Measurements from ENCODE around the gene TMEM217.

Gene TMEM217

GRCh38 chr6:37280162-37280887 is 22.4 kb upstream of the TMEM217 start:
- TF ChIP-seq CTCF (IDR thresholded peaks at IDR 0.05; ENCODE audit: low read depth, low read length, missing control alignments): no peak
- no peak for DNase-seq (ENCODE audit: low read depth)
- no peak overlapping the region for H3K4me3 ChIP-seq (ENCODE audit: low read depth, low read length)

GRCh38 chr6:37279366-37280134 is 21.6 kb upstream of the TMEM217 start:
- no peak overlapping the region for H3K4me3 ChIP-seq (ENCODE audit: low read depth, low read length)
- no peak for DNase-seq (ENCODE audit: low read depth)
- TF ChIP-seq CTCF (IDR thresholded peaks at IDR 0.05; ENCODE audit: low read depth, low read length, missing control alignments): no peak

- TF ChIP-seq CTCF (IDR thresholded peaks at IDR 0.05; ENCODE audit: low read depth, low read length, missing control alignments): no peak
- no peak for DNase-seq (ENCODE audit: low read depth)
- H3K4me3 ChIP-seq (ENCODE audit: low read depth, low read length): no peak overlapping the region
Measured at GRCh38 chr6:37277001-37277409, 19.1 kb upstream of the TMEM217 start.

- H3K4me3 ChIP-seq (ENCODE audit: low read depth, low read length): no peak overlapping the region
- DNase-seq (ENCODE audit: low read depth): no peak
- no peak for TF ChIP-seq CTCF (IDR thresholded peaks at IDR 0.05; ENCODE audit: low read depth, low read length, missing control alignments)
Measured at GRCh38 chr6:37275350-37275749, 17.4 kb upstream of the TMEM217 start.

GRCh38 chr6:37273690-37274089 is 15.7 kb upstream of the TMEM217 start:
- no peak for TF ChIP-seq CTCF (IDR thresholded peaks at IDR 0.05; ENCODE audit: low read depth, low read length, missing control alignments)
- H3K4me3 ChIP-seq (ENCODE audit: low read depth, low read length): no peak overlapping the region
- DNase-seq (ENCODE audit: low read depth): no peak

- no peak overlapping the region for H3K4me3 ChIP-seq (ENCODE audit: low read depth, low read length)
- TF ChIP-seq CTCF (IDR thresholded peaks at IDR 0.05; ENCODE audit: low read depth, low read length, missing control alignments): no peak
- DNase-seq (ENCODE audit: low read depth): no peak
Measured at GRCh38 chr6:37272834-37273566, 15.1 kb upstream of the TMEM217 start.
